GM18526 (cell line): Measurements from ENCODE around the gene DNM2.

Experiments
- POLR2A ChIP-seq: IDR thresholded peaks from 3 replicates; pipeline ENCODE4 v1.6.1; 2011; ENCODE audit not compliant: insufficient read length; ENCODE audit errors: extremely low read depth

Gene DNM2

GRCh38 chr19:10818301-10819123 lies 100.6 kb downstream of the DNM2 start:
- no peak for TF ChIP-seq POLR2A

GRCh38 chr19:10819124-10820060 lies 101.5 kb downstream of the DNM2 start:
- no peak for TF ChIP-seq POLR2A

- no peak for TF ChIP-seq POLR2A
These were observed 102.3 kb downstream of the DNM2 start for GRCh38 chr19:10820173-10820572.

GRCh38 chr19:10823690-10824089 lies 105.8 kb downstream of the DNM2 start:
- no peak for TF ChIP-seq POLR2A

- no peak for TF ChIP-seq POLR2A
These were observed 108.4 kb downstream of the DNM2 start for GRCh38 chr19:10826231-10826630.

GRCh38 chr19:10826846-10827245 lies 109.0 kb downstream of the DNM2 start:
- no peak for TF ChIP-seq POLR2A

- TF ChIP-seq POLR2A, result no peak
These were observed 111.3 kb downstream of the DNM2 start for GRCh38 chr19:10828981-10829821.

- TF ChIP-seq POLR2A, result no peak
These were observed 112.1 kb downstream of the DNM2 start for GRCh38 chr19:10829967-10830366.

GRCh38 chr19:10830370-10830769 lies 112.5 kb downstream of the DNM2 start:
- TF ChIP-seq POLR2A, result no peak

GRCh38 chr19:10830931-10831779 lies 113.3 kb downstream of the DNM2 start:
- TF ChIP-seq POLR2A, result no peak

- no peak for TF ChIP-seq POLR2A
These were observed 114.4 kb downstream of the DNM2 start for GRCh38 chr19:10831987-10832938.

GRCh38 chr19:10832939-10833296 lies 115.0 kb downstream of the DNM2 start:
- TF ChIP-seq POLR2A, result no peak

- no peak for TF ChIP-seq POLR2A
These were observed 117.3 kb downstream of the DNM2 start for GRCh38 chr19:10835089-10835753.
